GM18867 (cell line): ENCODE data around the gene CCNH.

Experiments
- ATAC-seq: cut with Tn5 transposase; IDR thresholded peaks from one replicate; pipeline ENCODE4 v1.9.1; 2021; ENCODE audit warnings: mild to moderate bottlenecking, moderate library complexity; ENCODE audit not compliant: unreplicated experiment

Gene CCNH

DNA sequence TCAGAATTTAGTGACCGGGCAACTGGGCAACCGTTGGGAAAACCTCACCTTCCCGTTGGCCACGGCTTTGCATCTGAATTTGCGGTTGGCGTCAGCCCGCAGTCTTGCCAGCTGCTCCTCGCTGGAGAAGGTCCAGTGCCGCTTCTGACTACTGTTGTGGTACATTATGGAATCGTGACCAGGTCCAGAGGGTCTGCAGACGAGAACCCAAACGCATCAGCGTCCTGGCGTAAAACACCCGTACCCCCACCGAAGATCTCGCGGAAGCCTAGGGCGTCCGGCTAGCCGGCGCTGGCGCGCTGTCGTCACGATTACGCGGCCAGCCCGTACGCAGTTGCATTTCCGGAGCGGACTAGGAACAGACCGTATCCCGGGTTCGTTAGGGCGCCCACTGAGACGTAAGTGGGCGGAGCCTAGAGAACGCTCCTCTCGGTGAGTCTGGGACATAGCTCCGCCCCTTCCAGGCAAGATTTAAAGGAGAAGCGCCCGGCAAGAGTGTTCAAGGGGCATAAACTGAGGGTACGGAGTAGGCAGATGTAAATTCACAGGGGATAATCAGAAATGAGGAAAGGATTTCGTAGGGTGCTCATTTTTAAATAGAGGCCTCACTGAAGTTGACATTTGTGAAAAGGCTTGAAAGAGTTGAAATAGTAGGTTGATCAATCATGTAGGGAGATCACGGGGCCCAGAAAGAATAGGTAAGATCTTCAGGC, at the start of gene CCNH:
Gene CCNH (minus strand): TSS at position 301 of the 713 bp plus-strand sequence. CDS start 136 bp downstream, at position 165.
- peak; percentile 99 for ATAC-seq

DNA sequence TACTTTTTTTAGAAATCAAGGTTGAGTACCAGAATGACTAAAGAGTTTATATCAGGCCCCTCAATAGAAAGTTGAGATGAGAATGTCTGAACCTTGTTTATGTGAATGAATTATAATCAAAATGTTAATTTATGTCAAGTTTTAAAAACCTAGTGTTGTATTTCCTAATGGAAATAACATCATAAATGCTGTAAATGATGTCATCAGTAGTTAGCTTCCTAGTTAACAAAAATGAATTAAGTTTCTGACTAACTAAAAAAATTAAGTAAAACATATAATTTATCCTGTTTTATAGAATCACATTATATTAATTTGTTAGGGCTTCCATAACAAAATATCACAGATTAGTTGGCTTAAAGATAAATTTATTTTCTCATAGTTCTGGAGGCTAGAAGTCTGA, 45.0 kb upstream of the CCNH start:
- ATAC-seq, result no peak

DNA sequence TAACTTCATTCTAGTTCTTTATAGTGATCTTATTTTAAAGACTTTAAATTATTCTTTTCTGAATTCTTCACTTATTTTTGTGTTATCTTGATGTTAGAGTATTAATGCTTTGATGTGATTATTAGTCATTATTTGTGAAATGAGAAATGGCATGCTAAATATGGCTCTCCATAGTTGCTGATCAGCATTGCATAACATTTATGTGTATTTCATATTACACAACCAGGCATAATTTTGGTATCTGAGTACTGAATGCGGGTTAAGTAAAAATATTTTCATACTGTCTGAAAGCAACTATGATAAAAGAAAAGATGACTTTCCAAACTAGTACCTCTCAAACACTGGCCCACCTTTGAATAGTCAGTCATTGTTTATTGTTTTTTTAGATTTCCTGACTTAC, 41.1 kb upstream of the CCNH start:
- ATAC-seq, result no peak

DNA sequence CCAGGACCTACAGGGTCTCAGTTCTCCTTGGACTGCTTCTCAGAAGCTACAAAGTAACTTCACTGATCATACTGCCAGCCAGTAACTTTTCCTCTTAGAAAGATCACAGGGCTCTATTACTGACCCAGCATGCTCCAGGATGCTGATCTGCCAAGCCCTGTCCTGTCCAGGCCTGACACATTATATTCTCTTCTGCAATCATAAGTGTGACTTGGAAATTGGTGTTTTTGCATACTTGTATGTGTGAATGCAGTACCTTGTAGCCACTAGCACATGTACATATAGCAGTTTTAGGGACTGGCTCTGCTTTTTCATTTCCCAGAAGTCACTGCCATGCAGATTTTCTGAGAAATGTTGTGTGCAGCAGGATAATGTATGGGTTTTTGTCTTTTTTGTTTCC, 40.1 kb upstream of the CCNH start:
- ATAC-seq, result no peak

DNA sequence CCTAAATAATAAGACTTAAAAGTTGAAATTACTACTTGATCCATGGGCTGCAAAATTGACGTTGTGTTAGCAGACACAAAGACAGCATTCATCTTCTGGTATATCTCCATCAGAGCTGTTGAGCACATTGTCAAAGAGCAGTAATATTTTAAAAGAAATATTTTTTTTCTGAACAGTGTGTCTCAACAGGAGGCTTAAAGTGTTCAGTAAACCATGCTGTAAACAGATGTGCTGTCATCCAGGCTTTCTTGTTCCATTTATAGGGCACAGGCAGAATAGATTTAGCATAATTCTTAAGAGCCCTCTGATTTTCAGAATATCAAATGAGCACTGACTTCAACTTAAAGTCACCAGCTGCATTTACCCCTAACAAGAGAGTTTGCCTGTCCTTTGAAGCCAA, 29.7 kb upstream of the CCNH start:
- ATAC-seq, result no peak

DNA sequence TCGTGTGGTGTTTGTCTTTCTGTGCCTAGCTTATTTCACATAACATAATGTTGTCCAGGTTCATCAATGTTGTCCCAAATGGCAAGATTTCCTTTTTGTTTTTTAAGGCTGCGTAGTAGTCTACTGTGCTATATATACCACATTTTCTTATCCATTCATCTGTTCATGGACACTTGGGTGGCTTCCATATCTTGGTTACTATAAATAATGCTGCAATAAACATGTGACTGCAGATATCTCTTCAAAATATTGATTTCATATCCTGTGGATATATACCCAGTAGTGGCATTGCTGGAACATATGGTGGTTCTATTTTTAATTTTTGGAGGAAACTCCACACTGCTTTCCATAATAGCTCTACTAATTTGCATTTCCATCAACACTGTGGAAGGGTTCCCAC, 25.5 kb upstream of the CCNH start:
- no peak for ATAC-seq

DNA sequence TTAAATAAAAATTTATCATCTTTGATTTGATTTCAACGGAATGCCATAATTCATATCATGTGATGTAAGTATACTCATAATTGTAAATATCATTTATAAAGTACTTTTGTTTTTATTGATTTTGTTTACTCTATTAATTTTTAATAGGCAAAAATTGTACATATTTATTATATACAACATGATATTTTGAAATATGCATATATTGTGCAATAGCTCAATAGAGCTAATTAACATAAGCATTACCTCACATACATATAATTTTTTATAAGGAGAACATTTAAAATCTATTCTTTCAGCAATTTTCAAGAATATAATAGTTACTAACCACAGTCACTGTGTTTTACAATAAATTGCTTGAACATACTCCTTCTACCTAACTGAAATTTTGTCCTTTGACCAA, 25.0 kb upstream of the CCNH start:
- no peak for ATAC-seq

DNA sequence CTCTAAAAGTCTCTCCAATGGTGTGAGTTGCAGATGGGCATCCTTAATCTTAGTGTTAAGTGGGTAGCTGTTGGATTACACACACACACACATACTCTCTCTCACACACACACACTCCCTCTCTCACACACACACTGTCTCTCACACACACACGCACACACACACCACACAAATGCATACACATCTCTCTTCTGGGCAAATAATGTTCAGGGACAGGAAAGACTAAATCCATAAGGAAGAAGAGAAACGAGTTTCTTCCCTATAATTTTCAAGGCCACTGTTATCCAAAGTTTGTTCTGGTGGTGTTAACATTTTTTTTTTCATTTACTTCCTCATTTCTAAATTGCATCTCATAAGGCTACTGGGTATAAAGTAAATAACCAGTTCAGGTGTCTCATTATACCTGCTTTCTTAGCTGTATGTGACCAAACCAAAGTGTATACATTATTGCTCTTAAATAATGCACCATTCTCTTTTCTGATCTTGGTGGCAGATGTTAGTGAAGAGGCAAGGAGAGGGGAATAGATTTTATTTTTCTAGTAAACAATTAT, 22.5 kb upstream of the CCNH start:
- no peak for ATAC-seq

DNA sequence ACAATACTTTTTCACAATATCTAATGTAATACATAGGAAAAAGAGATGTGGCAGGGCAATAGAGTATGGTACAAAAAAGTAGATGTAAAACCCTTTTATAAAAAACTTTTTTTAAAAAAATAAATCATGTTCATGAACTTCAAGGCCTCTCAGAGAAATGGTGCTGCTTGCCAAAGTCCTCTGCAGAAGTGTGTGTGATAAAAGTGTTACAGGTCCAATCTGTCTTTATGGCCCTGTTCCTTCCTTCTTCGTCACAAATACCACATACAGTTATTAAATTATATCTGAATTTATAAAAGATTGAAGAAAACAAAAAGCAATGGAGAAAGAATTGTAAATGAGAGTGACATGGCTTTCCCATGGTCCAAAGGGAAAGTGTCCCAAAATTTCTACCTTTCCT, 21.7 kb upstream of the CCNH start:
- ATAC-seq, result no peak

DNA sequence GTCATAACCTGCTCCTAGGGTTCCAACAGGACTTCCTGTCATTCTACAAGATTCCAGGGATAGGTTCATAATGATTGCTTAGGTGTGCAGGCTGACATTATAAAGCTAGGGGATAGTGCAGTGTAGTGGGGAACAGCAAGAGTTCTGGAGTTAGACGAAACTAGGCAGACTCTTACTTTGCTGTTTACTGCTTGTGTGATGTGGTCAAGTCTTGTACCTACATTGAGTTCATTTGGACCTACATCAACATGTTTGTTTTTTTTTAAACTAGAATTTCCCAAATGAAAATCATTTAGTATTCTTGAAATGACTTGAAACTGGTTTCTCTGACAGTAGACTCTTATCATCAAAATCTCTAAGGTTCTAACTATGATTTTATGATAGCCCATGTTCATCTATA, 21.2 kb upstream of the CCNH start:
- no peak for ATAC-seq

DNA sequence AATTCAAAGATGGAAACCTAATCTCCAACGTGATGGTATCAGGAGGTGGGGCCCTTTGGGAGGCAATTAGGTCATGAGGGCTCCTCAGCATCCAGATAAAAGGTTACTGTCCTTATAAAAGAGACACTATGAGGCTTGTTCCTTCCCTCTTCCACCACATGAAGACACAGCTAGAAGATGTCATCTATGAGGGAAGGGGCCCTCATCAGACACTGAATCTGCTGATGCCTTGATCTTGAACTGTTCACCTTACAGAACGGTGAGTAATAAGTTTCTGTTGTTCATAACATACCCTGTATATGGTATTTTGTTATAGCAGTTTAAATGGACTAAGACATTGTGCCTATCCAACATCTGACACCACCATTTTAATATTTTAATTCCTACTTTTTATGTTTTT, 19.7 kb upstream of the CCNH start:
- ATAC-seq, result no peak

DNA sequence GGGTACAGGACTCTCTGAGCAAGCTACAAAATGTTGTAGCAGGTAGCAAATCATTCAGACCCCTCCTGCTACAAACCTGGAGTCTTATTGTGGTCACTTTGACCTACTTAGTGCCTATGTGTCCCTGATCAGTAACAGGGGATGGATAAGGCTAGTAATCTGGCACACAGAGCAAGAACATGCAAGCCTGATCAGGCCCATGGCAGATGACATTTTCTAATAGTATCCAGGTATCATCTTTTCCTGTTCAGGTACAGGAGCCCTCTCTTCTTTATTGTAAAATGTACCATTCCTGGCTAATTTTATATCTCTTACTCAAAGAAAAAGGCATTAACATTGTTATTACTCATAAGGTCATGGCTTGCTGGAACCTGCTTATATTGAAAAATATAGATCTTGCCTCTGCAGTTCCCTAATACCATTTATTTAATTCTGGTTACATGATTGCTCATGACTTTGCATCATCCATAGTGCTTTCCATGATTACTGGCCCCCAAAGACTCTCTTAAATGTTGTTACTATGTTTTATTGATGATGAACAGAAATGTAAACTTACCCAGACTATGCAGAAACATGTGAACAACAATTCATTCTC, 18.2 kb upstream of the CCNH start:
- ATAC-seq, result no peak

DNA sequence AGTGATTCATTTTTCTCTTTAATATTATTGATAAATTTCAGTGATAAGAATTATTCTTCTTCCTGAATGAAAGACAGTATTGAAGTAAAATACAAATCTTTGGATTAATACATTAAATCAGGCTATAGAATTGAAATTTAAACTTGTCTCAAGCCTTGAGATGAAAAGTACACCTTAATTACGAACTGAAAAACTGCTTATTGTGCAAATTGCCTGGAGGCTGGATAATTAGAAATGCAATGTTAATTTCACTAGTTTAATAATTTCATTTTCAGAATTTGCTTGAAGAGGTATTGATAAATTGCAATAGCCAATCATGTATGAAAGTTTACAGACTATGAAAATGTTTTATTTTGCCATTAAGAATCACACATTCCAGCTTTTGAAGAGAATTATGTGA, 11.0 kb upstream of the CCNH start:
- ATAC-seq, result no peak

DNA sequence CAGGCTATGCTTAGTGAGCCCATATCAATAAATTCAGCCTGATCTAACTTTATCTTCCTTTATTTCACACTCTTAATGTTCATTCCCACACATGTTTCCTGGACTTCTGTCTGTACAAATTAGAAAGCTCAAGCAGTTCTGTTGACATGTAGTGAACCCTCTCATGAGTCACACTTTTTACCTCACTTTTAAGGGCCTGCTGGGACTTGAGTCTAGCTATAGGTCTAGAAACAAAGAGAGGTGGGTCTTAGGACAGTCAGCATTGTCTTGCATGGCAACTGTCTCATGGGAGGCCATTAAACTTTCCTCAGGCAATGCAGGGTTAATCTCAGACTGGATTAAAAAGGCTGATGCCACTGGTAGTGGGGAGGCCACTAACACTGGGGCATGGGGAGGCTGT, 8.6 kb upstream of the CCNH start:
- no peak for ATAC-seq

DNA sequence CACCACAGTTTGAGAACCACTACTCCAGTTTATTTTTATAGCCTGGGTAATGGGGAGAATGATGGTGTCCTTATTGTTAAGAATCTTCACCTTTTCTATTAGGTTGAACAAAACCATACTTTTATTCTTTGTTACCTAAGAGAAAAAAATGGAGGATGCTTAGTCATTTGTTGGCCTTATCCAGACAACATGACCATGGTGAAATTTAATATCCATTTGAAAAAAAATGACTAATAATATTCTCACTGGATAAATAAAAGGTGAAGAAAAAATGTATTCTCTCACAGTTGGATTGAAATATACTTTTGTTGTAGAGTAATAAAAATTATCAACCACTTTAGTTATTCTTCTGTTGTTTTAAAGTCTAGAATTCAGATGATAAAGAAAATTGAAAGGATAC, 5.8 kb upstream of the CCNH start:
- ATAC-seq, result no peak

DNA sequence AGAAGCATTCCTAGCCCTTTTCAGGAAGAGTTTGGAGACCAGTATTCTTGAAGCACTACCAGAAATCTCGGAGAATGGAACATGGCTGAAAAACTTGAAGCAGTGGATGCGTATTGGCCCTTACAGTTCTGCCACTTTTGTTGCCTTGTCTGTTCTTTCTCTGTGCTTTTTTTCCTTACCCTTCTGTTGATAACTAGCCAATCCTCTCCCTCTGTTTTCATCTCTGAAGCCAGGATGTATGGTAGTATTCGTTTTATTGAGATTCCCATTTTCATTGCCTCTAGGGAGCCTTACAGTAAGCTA, 564 bp upstream of the CCNH start:
- ATAC-seq, result no peak

DNA sequence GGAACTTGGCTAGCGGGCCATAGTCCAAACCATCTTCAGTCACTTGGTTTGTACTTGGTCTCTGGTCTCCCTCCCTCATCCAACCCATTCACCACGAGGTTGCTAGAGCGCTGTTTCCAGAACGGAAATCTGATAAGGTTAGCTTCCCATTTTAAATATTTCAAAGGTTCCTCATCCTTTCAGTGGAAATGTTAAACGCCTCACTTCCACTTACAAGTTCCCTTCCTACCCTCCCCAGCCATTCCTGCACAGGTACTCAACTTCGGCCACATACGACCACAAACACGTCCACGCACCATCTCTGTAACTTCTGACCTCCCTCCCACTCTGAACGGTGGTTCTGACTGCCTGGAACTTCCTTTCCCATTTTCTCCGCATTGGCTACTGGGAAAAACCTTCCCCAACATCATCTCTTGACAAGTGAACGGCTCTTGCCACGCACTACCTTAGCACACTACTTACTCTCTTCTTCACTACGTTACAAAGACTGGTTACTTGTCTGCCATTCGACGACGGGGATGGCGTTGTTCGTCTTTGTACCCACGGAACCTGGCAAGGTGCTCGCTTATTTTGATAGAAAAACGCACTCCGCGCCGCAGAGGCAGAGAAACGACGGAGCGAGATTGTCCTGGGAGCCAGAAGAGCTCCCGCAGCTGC, 629 bp downstream of the CCNH start:
- ATAC-seq, result peak; percentile 21

DNA sequence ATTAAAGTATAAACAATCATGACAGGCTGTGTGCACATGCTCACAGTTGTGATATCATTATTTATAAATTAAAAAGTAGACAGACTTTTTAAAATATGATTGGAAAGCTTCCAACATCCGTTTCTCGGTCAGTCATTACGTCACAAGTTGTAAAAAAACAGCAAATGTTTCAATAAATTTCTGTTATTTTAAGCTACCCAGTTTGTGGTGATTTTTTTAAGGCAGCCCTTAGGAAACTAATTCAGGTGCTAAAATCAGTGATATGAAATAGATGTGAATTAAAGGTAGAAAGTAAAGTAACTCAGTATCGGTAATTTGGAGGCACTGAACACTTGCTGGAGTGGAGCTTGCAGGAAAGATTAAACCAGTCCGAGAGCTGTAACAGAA, 1.2 kb downstream of the CCNH start:
- no peak for ATAC-seq

DNA sequence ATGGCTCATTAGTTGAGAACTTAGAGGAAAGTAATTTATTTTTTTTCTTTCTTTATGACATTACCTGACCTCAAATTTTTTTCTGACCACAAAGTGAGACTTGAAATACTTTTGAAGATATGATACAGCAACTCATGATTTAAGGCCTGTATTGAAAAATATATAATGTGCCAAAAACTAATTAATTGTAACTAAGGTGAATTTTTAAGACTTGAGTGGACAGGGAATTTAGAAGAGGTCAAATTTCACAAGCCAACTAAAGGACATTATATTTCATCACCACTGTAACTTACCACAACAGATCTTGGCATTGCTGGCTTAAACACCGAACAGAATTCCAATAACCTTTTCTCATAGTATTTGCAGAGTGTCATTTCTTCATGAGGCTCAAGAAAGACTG, 1.8 kb downstream of the CCNH start:
- ATAC-seq, result no peak

DNA sequence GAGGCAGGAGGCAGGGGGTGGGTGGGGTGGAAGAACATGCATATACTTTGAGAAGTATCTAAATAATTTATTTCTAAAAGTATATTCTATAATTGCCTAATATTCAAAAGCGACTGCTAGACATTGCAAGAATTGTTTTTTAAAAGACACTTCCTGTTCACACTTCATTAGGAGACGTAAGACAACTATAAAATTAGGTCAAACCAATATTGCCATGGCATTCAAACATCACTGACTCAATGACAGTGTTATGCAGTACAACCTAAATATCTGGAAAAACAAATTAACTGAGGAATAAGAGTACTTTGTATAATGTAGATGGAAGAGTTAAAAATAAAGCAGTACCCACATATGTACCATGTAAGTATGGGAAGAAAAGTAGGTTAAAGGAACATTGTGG, 4.5 kb downstream of the CCNH start:
- ATAC-seq, result no peak

DNA sequence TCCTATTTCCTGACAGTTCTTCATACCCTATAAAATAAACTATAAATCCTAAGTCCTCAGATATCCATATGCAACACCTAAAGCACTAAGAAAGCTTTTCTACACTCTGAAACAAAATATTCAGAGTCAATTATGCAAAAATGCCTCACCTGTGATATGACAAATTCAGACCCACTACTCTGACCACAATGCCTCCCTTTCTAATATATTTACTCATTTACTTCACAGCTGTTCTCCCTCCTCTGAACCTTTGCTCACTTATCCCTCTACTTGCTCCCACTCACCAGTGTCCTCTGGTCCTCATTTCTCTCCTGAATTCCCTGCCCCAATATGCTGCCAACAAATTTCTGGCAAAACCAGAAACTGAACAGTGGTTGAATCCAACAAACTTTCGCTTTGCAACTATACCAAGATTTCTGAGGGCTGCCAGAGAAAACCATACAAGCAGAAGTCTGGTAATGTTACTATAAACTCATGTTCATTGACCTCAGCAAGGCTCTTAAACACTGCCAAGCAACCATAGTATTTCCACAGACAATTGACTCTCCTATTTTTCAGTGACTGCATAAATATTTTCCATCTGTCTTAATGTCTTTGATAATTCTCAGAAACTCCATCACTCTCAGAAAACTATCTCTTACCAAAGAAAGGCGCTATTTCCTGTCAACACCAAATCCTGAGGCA, 7.1 kb downstream of the CCNH start:
- no peak for ATAC-seq

DNA sequence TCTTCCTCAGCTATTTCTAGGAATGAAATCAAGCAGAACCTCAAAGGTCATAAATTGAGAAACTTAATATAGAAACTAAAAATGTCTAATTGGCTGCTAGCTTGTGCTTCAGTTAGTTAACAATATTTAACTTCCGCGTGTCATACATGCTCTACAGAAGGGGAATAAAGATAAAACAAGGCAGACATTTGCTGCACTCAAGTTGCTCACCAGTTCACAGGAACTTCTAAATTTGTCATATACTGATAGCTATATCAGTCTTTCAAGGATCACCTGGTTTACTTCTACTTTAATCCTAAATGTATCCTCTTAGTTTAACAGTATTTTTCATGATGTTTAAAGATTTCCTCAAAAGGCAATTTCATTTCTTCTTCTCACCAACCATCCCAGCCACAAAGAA, 8.4 kb downstream of the CCNH start:
- no peak for ATAC-seq
